Jurkat, Clone E6-1 (cell line): ENCODE data around the gene CPLX3.

Source experiments
- DNase-seq: peaks from one replicate; pipeline ENCODE4 v3.0.0-alpha.2; 2011; ENCODE audit warnings: low read depth, low spot score
- H3K4me3 ChIP-seq: 2 replicates; pipeline ENCODE4 v1.5.1; 2011; ENCODE audit warnings: mild to moderate bottlenecking, low read length, control low read depth, moderate library complexity

Gene CPLX3

GRCh38 chr15:74787251-74788041, 39.0 kb upstream of the CPLX3 start:
- DNase-seq, result peak; percentile 98
- peak overlapping the region; percentile 46 for H3K4me3 ChIP-seq

- H3K4me3 ChIP-seq, result peak overlapping the region; percentile 46
- no peak for DNase-seq
Observed at GRCh38 chr15:74788042-74788682, 38.3 kb upstream of the CPLX3 start.

- peak; percentile 73 for DNase-seq
- H3K4me3 ChIP-seq, result peak overlapping the region; percentile 46
Observed at GRCh38 chr15:74788683-74789151, 37.7 kb upstream of the CPLX3 start.

- no peak for DNase-seq
- H3K4me3 ChIP-seq, result peak overlapping the region; percentile 46
Observed at GRCh38 chr15:74789171-74789631, 37.2 kb upstream of the CPLX3 start.

GRCh38 chr15:74789741-74790079, 36.7 kb upstream of the CPLX3 start:
- DNase-seq, result no peak
- peak overlapping the region; percentile 46 for H3K4me3 ChIP-seq

GRCh38 chr15:74790080-74790916, 36.1 kb upstream of the CPLX3 start:
- no peak overlapping the region for H3K4me3 ChIP-seq
- DNase-seq, result no peak

GRCh38 chr15:74791007-74791406, 35.4 kb upstream of the CPLX3 start:
- no peak overlapping the region for H3K4me3 ChIP-seq

GRCh38 chr15:74791667-74792066, 34.8 kb upstream of the CPLX3 start:
- no peak for DNase-seq
- H3K4me3 ChIP-seq, result no peak overlapping the region

More at GRCh38 chr15:74791007-74791406, 35.4 kb upstream of the CPLX3 start:
- no peak for DNase-seq

- H3K4me3 ChIP-seq, result no peak overlapping the region
- DNase-seq, result no peak
Observed at GRCh38 chr15:74792227-74793016, 34.0 kb upstream of the CPLX3 start.

GRCh38 chr15:74793135-74794028, 33.0 kb upstream of the CPLX3 start:
- H3K4me3 ChIP-seq, result no peak overlapping the region
- DNase-seq, result no peak

- H3K4me3 ChIP-seq, result no peak overlapping the region
Observed at GRCh38 chr15:74794248-74794969, 32.0 kb upstream of the CPLX3 start.

GRCh38 chr15:74794970-74795349, 31.5 kb upstream of the CPLX3 start:
- DNase-seq, result no peak
- no peak overlapping the region for H3K4me3 ChIP-seq

More at GRCh38 chr15:74794248-74794969, 32.0 kb upstream of the CPLX3 start:
- DNase-seq, result no peak

- no peak overlapping the region for H3K4me3 ChIP-seq
- DNase-seq, result no peak
Observed at GRCh38 chr15:74795966-74796625, 30.3 kb upstream of the CPLX3 start.

- no peak for DNase-seq
- H3K4me3 ChIP-seq, result no peak overlapping the region
Observed at GRCh38 chr15:74798388-74799254, 27.8 kb upstream of the CPLX3 start.

GRCh38 chr15:74799255-74799855, 27.1 kb upstream of the CPLX3 start:
- no peak for DNase-seq
- no peak overlapping the region for H3K4me3 ChIP-seq
